Large intestine (tissue), 1 donor: ENCODE data around the gene ZMIZ2. TPM values are rescaled to one million over a fixed set of nuclear protein-coding genes. Genes with fewer than 3 reads are reported as not detected.

Source experiments
- polyA plus RNA-seq: library from polyadenylated mRNA; unstranded; fragments of 120-200 nt; gene quantifications from one replicate; pipeline ENCODE4 v1.2.1, GENCODE V29; 2013

Gene ZMIZ2
- polyA plus RNA-seq, 1 donor, result 86.2 TPM

Other genes with a start within 250 kb of the ZMIZ2 start
- 63.9 TPM for gene NPC1L1, start 207.5 kb upstream of the ZMIZ2 start, polyA plus RNA-seq
- 97.1 TPM for gene DDX56, start 174.9 kb upstream of the ZMIZ2 start, polyA plus RNA-seq
- 164 TPM for gene TMED4, start 166.6 kb upstream of the ZMIZ2 start, polyA plus RNA-seq
- 97.4 TPM for gene OGDH, start 142.2 kb upstream of the ZMIZ2 start, polyA plus RNA-seq
- gene PPIA, start 47.8 kb downstream of the ZMIZ2 start, polyA plus RNA-seq, result 1,462 TPM
- gene H2AZ2, start 99.2 kb downstream of the ZMIZ2 start, polyA plus RNA-seq, result 161 TPM
- 22.7 TPM for gene PURB, start 136.7 kb downstream of the ZMIZ2 start, polyA plus RNA-seq
- gene MYO1G, start 230.2 kb downstream of the ZMIZ2 start, polyA plus RNA-seq, result 2.2 TPM